ENCODE measurements around the gene ZC3H18.

Gene ZC3H18

DNA sequence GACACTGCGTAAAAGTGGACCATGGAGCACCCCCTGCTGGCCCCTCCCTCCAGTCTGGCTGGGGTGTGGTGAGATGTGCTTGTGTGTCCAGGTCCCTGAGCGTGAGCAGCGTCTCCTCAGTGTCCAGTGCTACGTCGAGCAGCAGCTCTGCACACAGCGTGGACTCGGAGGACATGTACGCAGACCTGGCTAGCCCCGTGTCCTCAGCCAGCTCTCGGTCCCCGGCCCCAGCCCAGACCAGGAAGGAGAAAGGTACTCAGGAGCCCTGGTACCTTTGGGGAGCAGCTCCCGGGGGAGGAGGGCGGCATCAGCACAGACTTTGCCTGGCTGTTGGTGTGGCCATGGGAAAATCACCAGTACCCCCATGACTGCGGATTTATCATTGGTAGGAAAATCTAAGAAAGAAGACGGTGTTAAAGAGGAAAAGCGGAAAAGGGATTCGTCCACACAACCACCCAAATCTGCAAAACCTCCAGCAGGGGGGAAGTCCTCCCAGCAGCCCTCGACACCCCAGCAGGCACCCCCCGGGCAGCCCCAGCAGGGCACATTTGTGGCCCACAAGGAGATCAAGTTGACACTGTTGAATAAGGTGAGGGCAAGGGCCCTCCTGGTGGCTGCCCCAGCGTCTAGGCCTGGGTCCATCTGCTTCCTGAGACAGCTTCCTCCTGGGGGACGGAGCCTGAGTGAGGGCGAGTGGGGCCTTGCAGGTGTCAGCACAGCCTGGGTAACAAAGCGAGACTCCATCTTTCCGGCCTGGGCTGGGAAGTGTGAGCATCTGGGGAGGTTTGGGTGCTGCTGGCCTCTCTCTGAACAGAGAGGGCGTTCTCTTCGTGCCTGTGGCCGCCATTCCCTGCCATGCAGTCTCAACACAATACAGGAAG, 57.6 kb downstream of the ZC3H18 start:
- no peak for DNase-seq

GRCh38 chr16:88628512-88628974, 58.3 kb downstream of the ZC3H18 start:
- no peak for DNase-seq

DNA sequence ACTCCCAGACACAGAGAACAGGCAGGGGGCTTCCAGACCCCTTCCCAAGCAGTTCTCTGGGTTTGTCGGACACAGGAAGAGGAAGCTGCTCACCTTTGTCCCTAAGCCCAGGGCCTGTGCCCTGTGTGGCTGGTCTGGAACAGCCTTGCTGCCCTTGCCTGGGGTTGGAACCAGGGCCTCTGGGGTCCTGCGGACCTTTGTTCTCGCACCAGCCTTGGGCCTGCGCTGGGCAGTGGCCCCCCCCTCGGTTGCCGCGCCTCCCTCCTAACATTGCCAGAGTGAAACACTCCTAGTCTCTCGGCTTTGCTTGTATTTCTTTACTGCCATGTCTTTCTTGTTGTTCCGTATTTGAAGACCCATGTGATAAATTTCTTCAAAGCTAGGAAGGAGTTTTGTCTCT, 59.6 kb downstream of the ZC3H18 start:
- DNase-seq = no peak

- no peak for DNase-seq
Observed at GRCh38 chr16:88630433-88630832, 60.2 kb downstream of the ZC3H18 start.

DNA sequence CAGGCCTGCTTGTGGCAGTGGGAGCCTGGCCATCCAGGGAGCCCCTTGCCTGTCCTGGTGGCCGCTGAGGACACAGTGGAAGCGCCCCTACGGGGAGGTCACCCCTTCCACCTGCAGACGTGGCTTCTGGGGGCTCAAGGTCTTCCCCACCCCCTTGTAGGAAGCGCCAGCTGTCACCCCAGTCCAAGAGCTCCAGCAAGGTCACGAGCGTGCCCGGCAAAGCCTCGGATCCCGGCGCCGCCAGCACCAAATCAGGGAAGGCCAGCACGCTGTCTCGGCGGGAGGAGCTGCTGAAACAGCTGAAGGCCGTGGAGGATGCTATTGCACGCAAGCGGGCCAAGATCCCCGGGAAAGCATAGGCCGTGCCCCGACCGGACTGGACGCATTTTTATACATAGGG, 60.7 kb downstream of the ZC3H18 start:
- no peak for DNase-seq

GRCh38 chr16:88631384-88631783, 61.2 kb downstream of the ZC3H18 start:
- no peak for DNase-seq

GRCh38 chr16:88631920-88632586, 61.9 kb downstream of the ZC3H18 start:
- DNase-seq = no peak

- no peak for DNase-seq
Observed at GRCh38 chr16:88632587-88632930, 62.4 kb downstream of the ZC3H18 start.

DNA sequence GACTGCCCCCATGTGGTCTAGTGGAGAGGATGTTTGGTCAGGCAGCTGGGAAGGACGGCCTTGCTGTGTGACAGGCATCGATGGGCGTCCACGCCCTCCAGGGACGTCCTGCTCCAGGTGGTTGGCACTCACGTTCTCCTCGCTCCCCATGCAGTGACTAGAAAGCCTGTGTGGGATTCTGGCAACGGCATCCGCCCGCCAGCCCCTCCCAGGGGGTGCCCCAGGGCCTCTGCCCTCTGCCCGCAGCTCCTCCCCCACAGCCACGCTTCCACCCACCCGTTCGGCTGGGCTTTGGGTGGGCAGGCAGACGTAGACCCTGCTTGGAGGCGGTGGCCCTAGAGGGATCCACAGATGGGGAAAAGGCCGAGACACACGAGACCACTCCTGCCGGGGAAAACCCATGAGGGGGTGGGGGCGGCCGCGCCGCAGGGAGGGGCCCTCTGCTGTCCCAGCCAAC, 63.5 kb downstream of the ZC3H18 start:
- DNase-seq = no peak

DNA sequence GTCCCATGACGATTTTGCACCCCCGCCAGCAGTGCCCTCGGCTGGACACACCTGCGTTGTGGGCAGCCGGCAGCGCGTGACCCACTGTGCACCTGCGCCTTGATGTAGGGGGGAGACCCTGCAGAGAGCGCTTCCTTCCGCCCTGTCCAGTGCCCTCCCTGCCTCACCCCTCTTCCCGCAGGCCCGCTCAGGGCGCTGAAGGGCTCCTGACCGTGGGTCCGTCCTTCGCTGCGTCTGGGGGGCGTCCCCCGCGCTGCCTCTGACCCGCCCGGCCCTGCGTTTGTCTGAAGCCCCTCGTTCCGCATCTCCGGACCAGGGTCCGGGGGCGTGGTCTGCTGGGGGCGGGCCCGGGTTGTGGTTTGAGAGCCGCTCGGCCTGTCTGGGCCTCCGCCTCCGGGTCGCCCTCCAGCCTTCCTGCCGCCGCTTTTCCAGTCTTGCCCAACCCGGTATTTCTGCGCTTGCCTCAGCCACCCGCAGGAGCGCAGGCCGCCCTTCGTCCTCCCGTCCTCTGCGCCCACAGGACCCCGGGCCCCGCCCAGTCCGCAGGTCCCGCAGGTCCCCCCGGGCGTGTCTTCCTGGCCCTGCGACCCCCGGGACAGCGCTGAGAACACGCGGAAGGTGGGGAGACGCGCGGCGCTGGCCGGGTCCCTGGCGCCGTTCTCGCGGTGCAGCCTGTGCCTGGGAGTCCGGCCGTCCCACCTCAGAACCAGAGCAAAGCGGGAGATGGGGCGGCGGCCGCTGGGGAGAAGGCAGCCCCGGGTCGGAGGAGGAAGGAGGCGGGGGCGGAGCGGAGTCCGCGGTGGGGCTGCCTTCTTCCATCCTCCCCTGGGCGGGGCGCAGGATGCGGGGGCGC, 64.2 kb downstream of the ZC3H18 start:
- no peak for DNase-seq

GRCh38 chr16:88634994-88635670, 64.9 kb downstream of the ZC3H18 start:
- no peak for DNase-seq

DNA sequence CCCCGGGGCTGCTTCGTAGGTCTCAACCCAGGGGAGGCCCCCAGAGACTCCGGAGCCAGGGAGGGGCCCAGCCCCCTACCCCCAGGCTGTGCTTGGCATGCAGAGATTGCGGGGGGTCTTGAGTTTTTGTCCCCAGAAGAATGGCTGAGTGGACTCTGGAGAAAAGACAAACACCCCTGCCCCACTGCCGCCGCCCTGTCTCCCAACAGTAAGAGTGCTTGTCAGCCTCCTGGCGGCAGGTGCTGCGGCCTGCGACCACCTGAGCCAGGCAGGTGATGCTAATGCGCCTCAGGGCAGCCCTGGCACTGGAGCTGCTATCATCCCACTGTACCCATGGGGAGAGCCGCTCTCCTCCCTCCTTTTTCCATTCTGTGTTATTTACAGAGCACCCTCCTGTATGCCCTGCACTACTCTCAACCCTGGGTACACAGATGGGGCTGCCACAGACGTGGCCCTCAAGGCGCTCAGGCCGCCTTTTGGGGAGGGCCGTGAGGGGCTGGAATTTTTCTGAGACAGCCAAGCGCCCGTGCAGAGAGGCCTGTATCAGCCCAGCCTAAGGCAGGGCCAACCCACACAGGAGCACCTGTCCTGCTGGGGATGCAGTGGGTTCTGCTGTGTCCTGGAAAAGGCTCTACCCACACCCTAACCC, 65.6 kb downstream of the ZC3H18 start:
- no peak for DNase-seq

DNA sequence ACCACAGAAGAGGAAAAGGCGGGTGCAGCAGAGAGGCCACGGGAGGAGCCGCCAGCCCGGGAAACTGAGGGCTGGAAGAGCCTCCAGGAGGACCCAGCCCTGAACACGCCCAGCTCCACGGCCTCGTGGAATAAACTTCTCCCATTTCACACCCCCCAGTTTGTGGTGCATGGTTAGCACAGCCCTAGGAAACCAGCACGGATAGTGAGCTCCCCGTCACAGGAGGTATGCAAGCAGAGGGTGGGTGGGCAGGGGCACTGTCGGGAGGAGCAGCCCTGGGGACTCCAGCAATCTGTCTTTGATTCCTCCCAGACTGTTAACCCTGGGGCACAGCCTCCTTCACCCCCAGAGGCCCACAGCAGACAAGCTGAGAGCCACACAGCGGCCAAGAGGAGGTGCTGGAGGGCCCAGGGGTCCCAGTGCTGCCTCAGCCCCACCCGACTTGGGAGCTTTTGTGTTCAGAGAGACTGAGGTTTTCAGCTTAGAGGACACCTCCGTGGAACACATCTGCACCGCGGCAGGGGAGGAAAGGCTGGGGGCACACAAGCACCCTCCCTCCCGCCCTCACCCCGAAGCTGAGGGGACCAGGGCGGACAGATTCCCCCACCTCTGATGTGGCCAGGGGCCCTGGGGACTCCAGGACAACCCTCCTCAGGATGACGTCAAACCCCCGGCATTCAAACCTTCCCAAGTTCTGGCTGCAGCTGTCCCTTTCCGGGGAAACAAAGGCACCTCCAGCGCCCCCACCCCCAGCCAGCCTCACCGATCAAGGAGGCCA, 66.5 kb downstream of the ZC3H18 start:
- no peak for DNase-seq

GRCh38 chr16:88638323-88639230, 68.4 kb downstream of the ZC3H18 start, which contains the start of gene IL17C:
IL17C (plus strand) TSS chr16:88638572; CDS start chr16:88638642, 70 bp downstream.
- DNase-seq = no peak

GRCh38 chr16:88639231-88640038, 69.2 kb downstream of the ZC3H18 start:
- no peak for DNase-seq

DNA sequence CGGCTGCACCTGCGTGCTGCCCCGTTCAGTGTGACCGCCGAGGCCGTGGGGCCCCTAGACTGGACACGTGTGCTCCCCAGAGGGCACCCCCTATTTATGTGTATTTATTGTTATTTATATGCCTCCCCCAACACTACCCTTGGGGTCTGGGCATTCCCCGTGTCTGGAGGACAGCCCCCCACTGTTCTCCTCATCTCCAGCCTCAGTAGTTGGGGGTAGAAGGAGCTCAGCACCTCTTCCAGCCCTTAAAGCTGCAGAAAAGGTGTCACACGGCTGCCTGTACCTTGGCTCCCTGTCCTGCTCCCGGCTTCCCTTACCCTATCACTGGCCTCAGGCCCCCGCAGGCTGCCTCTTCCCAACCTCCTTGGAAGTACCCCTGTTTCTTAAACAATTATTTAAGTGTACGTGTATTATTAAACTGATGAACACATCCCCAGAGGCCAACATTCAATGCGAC, 69.9 kb downstream of the ZC3H18 start:
- no peak for DNase-seq

DNA sequence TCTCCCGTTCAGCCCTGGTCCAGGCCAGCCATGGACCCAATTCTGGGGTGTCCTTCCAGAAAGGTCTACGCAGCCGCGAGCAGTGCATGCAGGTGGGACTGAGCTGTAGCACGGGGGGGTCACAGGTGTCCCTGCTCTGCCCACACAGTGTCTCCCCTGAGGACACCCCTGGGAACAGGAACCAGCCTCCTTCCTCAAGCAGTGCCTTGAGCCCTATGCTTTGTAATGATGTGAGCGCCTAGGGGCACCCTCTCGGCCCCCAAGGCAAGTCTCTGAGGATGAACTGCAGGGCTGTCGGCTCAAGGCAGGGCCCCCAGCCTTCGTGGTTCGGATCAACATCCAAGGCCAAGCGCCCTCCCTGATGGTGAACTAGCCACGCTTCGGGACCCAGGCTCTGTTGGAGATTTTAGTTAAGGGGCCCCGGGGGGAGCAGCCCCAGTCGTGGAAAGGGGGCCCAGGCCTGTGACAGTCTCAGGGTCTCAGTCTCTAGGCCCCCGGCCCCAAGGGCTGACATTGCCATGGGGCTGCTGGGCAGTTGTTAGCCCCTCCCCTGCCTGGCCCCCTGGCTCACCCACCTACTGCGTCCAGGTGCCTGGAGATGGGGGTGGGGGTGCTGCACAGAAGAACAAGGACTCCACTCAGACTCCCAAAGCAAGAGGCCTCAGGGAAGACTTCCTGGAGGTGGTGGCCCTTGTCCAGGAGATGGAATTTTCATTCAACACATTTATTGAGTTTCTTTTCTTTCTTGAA, 70.5 kb downstream of the ZC3H18 start:
- DNase-seq = no peak
